ENCODE measurements around the gene EARS2. TPM values are rescaled to one million over a fixed set of nuclear protein-coding genes. Genes with fewer than 3 reads are reported as not detected.

The EARS2 gene
- total RNA-seq, 1 experiment from 2014 or later, result 50.1 TPM

- peaks cover 37 to 39% of the 10 kb centered on the region in 2 experiments for H3K4me1 Mint-ChIP-seq
- H3K79me2 ChIP-seq (ENCODE audit: insufficient read depth, low read length), result peaks cover 41% of the 10 kb centered on the region; the same call in 1 of the 2 replicates
- no peak overlapping the region for H3K27ac ChIP-seq (ENCODE audit: insufficient read length, low read depth, low read length)
- H3K9me3 Mint-ChIP-seq, result peaks cover 0 to 7% of the 10 kb centered on the region in 2 experiments; a peak in 1 of 5 replicates
- WGBS (ENCODE audit: extremely low coverage, insufficient read length, low lambda C conversion rate), result no CpG with 5 or more reads among the region's 28 CpGs
- no peak overlapping the region for H4K8ac ChIP-seq (replicated peaks; ENCODE audit: insufficient read length, low read depth, low read length)
- H2BK120ac ChIP-seq (ENCODE audit: low read depth, low read length, poor library complexity, severe bottlenecking), result no peak overlapping the region
- TF ChIP-seq CTCF (conservative IDR thresholded peaks at IDR 0.05), result no peak
- H3K4me3 Mint-ChIP-seq, result peak overlapping the region; percentile 86 to 88
- H2BK15ac ChIP-seq (ENCODE audit: low read depth, low read length), result no peak overlapping the region
- no peak overlapping the region for H3K18ac ChIP-seq (ENCODE audit: insufficient read length, low read depth, low read length)
- peak overlapping the region; percentile 98 for H3K4me2 ChIP-seq (ENCODE audit: insufficient read depth, insufficient read length, low read length)
- no peak overlapping the region for H3K4ac ChIP-seq (ENCODE audit: low read depth, low read length)
- H3K9ac ChIP-seq (ENCODE audit: extremely low read depth, insufficient read length, low read length), result peak overlapping the region; percentile 65
- H3K27me3 ChIP-seq (ENCODE audit: insufficient read depth, low read length), result no peaks in the 10 kb centered on the region
- H2AK5ac ChIP-seq (ENCODE audit: insufficient read length, low read length), result no peak overlapping the region
- no peaks in the 10 kb centered on the region for H3K27me3 Mint-ChIP-seq (ENCODE audit: low read depth)
- H3K14ac ChIP-seq (ENCODE audit: insufficient read depth, low read length), result peak overlapping the region; percentile 23; the same call in 1 of the 2 replicates
- no peak overlapping the region for H3K23ac ChIP-seq (ENCODE audit: insufficient read length, low read depth, low read length)
- H3T11ph ChIP-seq (ENCODE audit: low read length), result no peak overlapping the region
- no peak overlapping the region for H2AFZ ChIP-seq (ENCODE audit: low read length)
- DNase-seq, result peak; percentile 43
- H2BK20ac ChIP-seq (ENCODE audit: low read depth, low read length, poor library complexity, severe bottlenecking), result no peak overlapping the region
- peak overlapping the region; percentile 29 to 75 (median 63) for H3K27ac Mint-ChIP-seq
- no peaks in the 10 kb centered on the region for H3K9me3 ChIP-seq (ENCODE audit: control insufficient read depth, low read depth, low read length)
- H4K91ac ChIP-seq (ENCODE audit: insufficient read length, low read depth, low read length), result no peak overlapping the region
- no peak overlapping the region for H4K5ac ChIP-seq (ENCODE audit: insufficient read length, low read depth, low read length)
- H3K23me2 ChIP-seq (ENCODE audit: insufficient read length, low read depth, low read length, poor library complexity, severe bottlenecking), result peaks cover 14% of the 10 kb centered on the region
- no peak overlapping the region for H2BK5ac ChIP-seq (ENCODE audit: insufficient read length, low read length)
- H3K79me1 ChIP-seq (ENCODE audit: insufficient read depth, low read depth, low read length, poor library complexity, severe bottlenecking), result peaks cover 15% of the 10 kb centered on the region
- H4K20me1 ChIP-seq (ENCODE audit: control insufficient read depth, insufficient read depth, insufficient read length), result no peaks in the 10 kb centered on the region
- H2BK12ac ChIP-seq (ENCODE audit: insufficient read length, low read depth, low read length), result no peak overlapping the region
- H3K4me1 ChIP-seq (ENCODE audit: insufficient read depth, low read length), result peaks cover 2% of the 10 kb centered on the region; the same call in 1 of the 2 replicates
- H3K36me3 Mint-ChIP-seq (ENCODE audit: insufficient read depth in 1 of 3, low read depth in 3 of 3), result peaks cover 11 to 27% (median 22%) of the 10 kb centered on the region in 3 experiments; a peak in 6 of 7 replicates
- H3K56ac ChIP-seq (ENCODE audit: insufficient read length, low read depth, low read length), result no peak overlapping the region
Observed at GRCh38 chr16:23508589-23509440, 48.3 kb downstream of the EARS2 start.

Measured in H9 (cell line).